Colonic mucosa (tissue), 4 donors: ENCODE results near the gene RAX2. TPM values are rescaled to one million over a fixed set of nuclear protein-coding genes. Genes with fewer than 3 reads are reported as not detected.
"Not testable (repeated sequence)": the region's sequence is repeated elsewhere in the genome, so short reads cannot be mapped to it uniquely, and the experiment has no call there.

Experiments used
- DNase-seq: peaks from one replicate; pipeline ENCODE4 v3.0.0-alpha.2; 2020
- H3K27ac ChIP-seq: fragments of 200-600 bp; one replicate; pipeline ENCODE4 v1.8.0; 2021
- H3K27me3 ChIP-seq: fragments of 200-600 bp; one replicate; pipeline ENCODE4 v1.8.0; 2021
- H3K36me3 ChIP-seq: fragments of 200-600 bp; one replicate; pipeline ENCODE4 v1.8.0; 2021
- H3K4me1 ChIP-seq: fragments of 200-600 bp; one replicate; pipeline ENCODE4 v1.8.0; 2021; ENCODE audit warnings: mild to moderate bottlenecking
- H3K4me3 ChIP-seq: fragments of 200-600 bp; one replicate; pipeline ENCODE4 v1.8.0; 2021
- H3K9ac ChIP-seq, 2 donors: one replicate each; pipeline ENCODE4 v1.7.0; 2013; ENCODE audit warnings: control low read depth in 2 of 2, low read depth in 2 of 2, low read length in 2 of 2
- H3K9me3 ChIP-seq: fragments of 200-600 bp; one replicate; pipeline ENCODE4 v1.8.0; 2021
- intact Hi-C: fragments of 100-400 bp; cut with DNase I; formaldehyde crosslinking; loops from one replicate; pipeline ENCODE4 v1.14.1; 2022
- total RNA-seq, 2 donors: library from RNA; stranded (reverse); fragmentation: NEBNext Ultra II Directional in 1 of 2; extraction: Animal tissue kit (Norgen Biotek cat#: 25700) in 1 of 2; gene quantifications; one replicate each; pipeline ENCODE4 v1.2.1, GENCODE V29; 2021
- TF ChIP-seq, protein P1 (sequence below): fragments of 200-600 bp; IDR thresholded peaks from one replicate; pipeline ENCODE4 v1.8.0; 2022; ENCODE audit warnings: antibody characterized with exemption, mild to moderate bottlenecking
- donor health status: healthy.
- donor health status: DM: no; HTN: no; CAD: no.
- donor health status: DM: no; HTN: no; CAD: no.

The RAX2 gene
- total RNA-seq, 2 donors from 2014 or later, result not detected

DNA sequence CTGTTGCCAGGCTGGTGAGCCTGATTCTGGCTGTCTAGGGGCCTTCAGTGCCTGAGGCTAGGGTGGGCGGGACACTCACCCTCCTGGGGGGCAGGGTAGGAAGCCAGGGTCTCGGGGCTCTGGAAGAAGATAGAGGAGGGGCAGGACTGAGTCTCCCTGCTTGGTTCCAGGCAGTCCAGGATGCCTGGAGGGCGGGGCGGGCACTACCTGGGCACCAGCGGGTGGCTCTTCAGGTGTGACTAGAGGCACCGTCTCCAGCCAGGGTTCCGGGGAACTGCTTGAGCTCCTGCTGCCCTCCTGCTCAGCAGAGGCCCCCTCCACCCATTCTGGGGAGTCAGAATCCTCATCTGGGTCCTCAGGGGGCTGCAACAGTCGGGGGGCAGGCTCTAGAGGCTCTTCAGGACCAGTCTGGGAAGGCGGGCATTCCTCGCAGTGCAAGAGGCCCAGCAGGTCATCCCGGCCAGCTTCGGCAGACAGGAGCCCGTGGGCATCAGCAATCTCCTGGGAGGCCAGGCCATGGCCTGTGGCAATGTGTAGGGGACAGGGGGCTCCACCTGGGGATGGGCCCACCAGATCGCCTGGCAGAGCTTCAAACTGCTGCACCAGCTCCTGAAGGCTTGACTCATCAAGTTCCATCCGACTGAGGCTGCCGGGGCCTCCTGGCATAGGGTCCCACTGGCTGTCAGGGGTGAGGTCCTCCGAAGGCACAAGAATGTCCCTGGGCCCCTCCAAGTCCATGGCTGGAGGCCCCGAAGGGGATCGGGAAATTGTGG, 12.4 kb downstream of the RAX2 start:
- peaks cover 7% of the 10 kb centered on the region for H3K4me1 ChIP-seq
- TF ChIP-seq, protein P1, sequence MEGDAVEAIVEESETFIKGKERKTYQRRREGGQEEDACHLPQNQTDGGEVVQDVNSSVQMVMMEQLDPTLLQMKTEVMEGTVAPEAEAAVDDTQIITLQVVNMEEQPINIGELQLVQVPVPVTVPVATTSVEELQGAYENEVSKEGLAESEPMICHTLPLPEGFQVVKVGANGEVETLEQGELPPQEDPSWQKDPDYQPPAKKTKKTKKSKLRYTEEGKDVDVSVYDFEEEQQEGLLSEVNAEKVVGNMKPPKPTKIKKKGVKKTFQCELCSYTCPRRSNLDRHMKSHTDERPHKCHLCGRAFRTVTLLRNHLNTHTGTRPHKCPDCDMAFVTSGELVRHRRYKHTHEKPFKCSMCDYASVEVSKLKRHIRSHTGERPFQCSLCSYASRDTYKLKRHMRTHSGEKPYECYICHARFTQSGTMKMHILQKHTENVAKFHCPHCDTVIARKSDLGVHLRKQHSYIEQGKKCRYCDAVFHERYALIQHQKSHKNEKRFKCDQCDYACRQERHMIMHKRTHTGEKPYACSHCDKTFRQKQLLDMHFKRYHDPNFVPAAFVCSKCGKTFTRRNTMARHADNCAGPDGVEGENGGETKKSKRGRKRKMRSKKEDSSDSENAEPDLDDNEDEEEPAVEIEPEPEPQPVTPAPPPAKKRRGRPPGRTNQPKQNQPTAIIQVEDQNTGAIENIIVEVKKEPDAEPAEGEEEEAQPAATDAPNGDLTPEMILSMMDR, result no peak
- H3K9ac ChIP-seq, result no peak overlapping the region
- DNase-seq, result no peak
- H3K27me3 ChIP-seq, result no peaks in the 10 kb centered on the region
- no peaks in the 10 kb centered on the region for H3K36me3 ChIP-seq
- H3K9me3 ChIP-seq, result no peaks in the 10 kb centered on the region
- intact Hi-C loops, result loop anchor here (10.0 kb wide), 1 partner anchor 55 kb away; no protein-coding TSS in a partner anchor
- H3K27ac ChIP-seq, result no peak overlapping the region
- H3K4me3 ChIP-seq, result no peak overlapping the region

DNA sequence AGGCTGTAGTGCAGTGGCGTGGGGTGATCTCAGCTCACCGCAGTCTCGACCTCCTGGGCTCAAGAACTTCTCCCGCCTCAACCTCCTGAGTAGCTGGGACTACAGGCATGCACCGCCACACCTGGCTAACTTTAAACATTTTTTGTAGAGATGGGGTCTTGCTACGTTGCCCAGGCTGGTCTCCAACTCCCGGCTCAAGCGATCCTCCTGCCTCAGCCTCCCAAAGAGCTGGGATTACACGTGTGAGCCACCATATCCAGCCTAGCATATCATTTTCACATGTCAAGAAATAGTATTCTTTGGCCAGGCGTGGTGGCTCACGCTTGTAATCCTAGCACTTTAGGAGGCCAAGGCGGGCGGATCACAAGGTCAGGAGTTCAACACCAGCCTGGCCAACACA, 13.7 kb downstream of the RAX2 start:
- H3K36me3 ChIP-seq, H3K9ac ChIP-seq, H3K9me3 ChIP-seq, H3K27me3 ChIP-seq, H3K27ac ChIP-seq, DNase-seq, H3K4me3 ChIP-seq, H3K4me1 ChIP-seq, intact Hi-C loops: not testable (repeated sequence)

DNA sequence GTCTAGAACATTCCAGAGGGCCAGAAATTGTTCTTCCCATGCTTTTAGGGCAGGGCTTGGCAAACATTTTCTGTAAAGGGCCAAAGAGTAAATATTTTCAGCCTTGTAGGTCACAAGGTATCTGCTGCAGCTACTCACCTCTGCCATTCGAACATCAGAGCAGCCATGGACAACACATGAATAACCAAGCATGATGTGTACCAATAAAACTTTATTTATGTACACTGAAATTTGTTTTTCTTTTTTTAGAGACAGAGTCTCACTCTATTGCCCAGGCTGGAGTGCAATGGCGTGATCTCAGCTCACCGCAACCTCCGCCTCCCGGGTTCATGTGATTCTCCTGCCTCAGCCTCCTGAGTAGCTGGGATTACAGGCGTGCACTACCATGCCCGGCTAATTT, 14.3 kb downstream of the RAX2 start:
- intact Hi-C loops, H3K27me3 ChIP-seq, H3K9ac ChIP-seq, H3K4me3 ChIP-seq, H3K36me3 ChIP-seq, H3K9me3 ChIP-seq, H3K4me1 ChIP-seq, DNase-seq, H3K27ac ChIP-seq: not testable (repeated sequence)

DNA sequence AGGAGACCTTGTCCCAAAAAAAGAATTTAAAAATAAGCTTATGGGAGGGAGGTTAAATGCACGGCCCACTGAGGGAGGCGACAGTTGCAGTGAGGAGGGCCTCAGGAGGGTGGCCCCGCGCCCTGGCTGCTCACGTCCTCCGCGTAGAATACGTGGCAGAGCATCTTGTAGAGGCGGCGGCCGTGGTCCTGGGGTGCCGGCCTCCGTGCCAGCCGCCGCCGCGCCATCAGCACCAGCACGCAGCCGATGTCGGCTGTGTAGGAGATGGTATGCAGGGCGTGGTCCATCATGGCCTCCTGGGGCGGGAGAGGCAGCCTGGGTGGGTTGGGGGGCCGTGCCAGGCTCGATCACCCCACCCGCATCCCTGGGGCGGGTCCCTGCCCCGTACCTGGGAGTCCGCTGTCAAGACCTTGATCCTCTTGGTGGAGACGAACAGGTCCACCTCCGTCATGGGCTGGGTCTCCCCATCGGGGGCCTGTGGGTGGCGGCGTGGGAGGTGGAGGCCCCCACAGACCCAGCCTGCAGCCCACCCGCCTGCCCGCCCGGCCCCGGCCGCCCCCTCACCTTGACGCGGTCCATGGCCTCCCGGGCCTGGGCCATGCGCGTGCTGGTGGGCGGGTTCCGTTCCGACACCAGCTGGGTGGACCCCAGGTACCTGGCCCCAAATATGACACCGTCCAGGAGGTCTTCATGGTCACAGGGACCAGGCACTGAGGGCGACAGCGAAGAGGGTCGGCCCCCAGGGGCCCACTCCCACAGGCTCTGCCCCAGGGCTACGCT, 18.2 kb downstream of the RAX2 start:
- H3K36me3 ChIP-seq, result peaks cover 10% of the 10 kb centered on the region
- no peak for DNase-seq
- no peak overlapping the region for H3K4me3 ChIP-seq
- H3K27me3 ChIP-seq, result no peaks in the 10 kb centered on the region
- H3K9ac ChIP-seq, result no peak overlapping the region
- intact Hi-C loops, result no loop called here
- H3K4me1 ChIP-seq, result no peaks in the 10 kb centered on the region
- TF ChIP-seq, protein P1, result no peak
- no peaks in the 10 kb centered on the region for H3K9me3 ChIP-seq
- H3K27ac ChIP-seq, result no peak overlapping the region

DNA sequence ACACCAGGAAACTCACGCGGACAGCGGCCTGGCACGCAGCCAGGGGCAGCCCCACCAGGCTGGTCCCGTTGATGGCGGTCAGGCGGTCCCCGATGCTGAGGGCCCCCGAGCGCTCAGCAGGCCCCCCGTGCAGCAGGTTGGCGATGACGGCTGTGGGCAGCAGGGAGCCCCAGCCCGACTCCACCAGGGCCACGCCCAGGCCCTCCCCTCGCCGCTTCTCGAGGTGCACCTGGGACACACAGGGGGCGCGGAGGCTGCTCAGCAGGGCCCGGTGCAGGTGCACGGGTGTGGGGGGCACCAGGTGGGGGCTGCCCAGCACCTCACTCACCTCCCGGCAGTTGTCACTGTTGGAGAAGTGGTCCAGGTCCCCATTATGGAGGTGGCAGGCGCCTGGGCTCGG, 19.5 kb downstream of the RAX2 start:
- peaks cover 10% of the 10 kb centered on the region for H3K36me3 ChIP-seq
- no peak for DNase-seq

DNA sequence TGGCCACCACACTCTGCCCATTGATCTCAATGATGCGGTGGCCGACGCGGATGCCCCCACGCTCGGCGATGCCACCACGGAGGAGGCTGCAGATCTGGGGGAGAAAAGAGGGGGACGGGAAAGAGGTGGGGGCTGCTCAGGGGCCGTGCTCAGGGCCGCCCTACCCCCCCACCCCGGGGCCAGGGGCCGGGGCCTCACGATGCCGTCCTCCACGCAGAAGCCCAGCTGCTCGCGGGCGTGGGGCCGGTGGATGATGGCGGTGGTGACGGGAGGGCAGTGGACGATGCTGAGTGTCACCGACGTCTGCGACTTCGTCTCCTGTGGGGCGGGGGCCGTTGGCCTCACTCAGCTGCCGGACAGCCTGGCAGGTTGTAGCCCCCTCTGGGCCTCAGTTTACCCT, 20.8 kb downstream of the RAX2 start:
- H3K9me3 ChIP-seq, result no peaks in the 10 kb centered on the region
- no peak overlapping the region for H3K9ac ChIP-seq
- H3K36me3 ChIP-seq, result peaks cover 10% of the 10 kb centered on the region
- H3K27ac ChIP-seq, result no peak overlapping the region
- no peak overlapping the region for H3K4me3 ChIP-seq
- DNase-seq, result no peak
- H3K4me1 ChIP-seq, result no peaks in the 10 kb centered on the region
- intact Hi-C loops, result no loop called here
- H3K27me3 ChIP-seq, result no peaks in the 10 kb centered on the region
- TF ChIP-seq, protein P1, result no peak

More for the DNA sequence above, 19.5 kb downstream of the RAX2 start:
- no peak overlapping the region for H3K27ac ChIP-seq
- intact Hi-C loops, result no loop called here
- H3K4me3 ChIP-seq, result no peak overlapping the region
- H3K27me3 ChIP-seq, result no peaks in the 10 kb centered on the region
- no peaks in the 10 kb centered on the region for H3K9me3 ChIP-seq
- TF ChIP-seq, protein P1, result no peak
- H3K9ac ChIP-seq, result no peak overlapping the region
- no peaks in the 10 kb centered on the region for H3K4me1 ChIP-seq
